Stimulated activated CD4-positive, alpha-beta T cell treated with anti-CD3 and anti-CD28 coated beads, Interleukin-12 subunit alpha, Interleukin-12 subunit beta, amount 100 ng/mL, for 24 hours (primary cell): Measurements from ENCODE around the gene CKAP2L.

Experiments
- DNase-seq, 2 experiments: peaks; one replicate each; pipeline ENCODE4 v3.0.0-alpha.2; 2020; ENCODE audit warnings: low read depth in 2 of 2

Gene CKAP2L

DNA sequence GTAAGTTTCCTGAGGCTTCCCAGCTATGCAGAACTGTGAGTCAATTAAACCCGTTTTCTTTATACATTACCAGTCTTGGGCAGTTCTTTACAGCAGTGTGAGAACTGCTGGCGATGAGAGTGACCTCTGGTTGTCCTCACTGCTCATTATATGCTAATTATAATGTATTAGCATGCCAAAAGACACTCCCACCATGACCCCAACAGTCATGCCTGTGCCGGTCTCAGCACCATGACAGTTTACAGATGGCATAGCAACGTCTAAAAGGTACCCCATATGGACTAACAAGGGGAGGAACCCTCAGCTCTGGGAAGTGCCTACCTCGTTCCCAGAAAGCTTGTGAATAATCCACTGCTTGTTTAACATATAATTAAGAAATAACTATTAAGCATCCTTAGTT lies 28.0 kb upstream of the CKAP2L start:
- no peak for DNase-seq

DNA sequence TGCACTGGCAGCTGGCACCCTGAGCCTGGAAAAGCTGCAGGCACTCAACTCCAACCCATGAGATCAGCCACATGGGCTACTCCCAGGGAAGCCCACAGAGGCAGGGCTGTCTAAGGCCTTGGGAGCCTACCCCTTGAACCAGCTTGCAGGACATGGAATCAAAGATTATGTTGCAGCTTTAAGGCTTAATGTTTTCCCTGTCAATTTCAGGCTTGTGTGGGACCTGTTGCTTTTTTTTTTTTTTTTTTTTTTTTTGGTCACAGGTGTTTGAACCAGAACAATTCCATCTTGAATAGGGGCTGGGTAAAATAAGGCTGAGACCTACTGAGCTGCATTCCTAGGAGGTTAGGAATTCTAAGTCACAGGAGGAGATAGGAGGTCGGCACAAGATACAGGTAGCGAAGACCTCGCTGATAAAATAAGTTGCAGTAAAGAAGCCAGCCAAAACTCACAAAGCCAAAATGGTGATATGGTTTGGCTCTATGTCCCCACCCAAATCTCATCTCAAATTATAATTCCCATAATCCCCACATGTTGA lies 27.4 kb upstream of the CKAP2L start:
- DNase-seq: no peak

DNA sequence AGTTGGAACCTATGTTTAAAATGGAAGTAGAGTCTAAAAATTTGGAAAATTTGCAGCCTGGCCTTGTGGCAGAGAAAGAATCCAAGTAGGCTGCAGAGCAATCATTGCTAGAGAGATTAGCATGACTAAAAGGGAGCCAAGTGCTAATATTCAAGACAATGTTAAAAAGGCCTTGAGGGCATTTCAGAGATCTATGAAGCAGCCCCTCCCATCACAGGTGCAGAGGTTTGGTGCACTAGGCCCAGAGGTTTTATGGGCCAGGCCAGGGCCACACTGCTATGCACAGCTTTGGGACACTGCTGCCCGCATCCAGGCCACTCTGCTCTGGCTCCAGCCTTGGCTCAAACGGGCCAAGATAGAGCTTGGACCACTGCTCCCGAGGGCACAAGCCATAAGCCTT lies 26.6 kb upstream of the CKAP2L start:
- no peak for DNase-seq

GRCh38 chr2:112790305-112790704 lies 25.9 kb upstream of the CKAP2L start:
- no peak for DNase-seq

GRCh38 chr2:112789186-112789585 lies 24.8 kb upstream of the CKAP2L start:
- no peak for DNase-seq

DNA sequence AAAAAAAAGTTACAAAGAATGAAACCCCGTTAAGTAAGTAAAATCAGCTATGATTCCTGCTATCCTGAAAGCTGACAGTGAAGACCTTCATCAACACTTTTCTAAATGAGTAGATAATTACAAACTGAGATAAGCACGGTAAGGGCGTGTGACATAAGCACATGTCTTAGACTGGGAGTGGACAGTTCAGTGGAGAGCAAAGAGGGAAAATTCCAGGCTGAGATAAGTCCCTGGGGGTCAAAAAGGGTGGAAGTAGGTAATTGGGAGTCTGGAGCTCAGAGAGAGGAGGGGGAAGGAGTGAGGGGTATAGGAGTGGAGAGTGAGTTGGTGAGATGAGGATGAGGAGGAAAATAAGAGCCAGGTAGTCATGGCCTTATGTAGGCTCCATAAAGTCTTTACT lies 24.2 kb upstream of the CKAP2L start:
- DNase-seq: no peak

- no peak for DNase-seq
Measured at GRCh38 chr2:112787729-112788393, 23.5 kb upstream of the CKAP2L start.

DNA sequence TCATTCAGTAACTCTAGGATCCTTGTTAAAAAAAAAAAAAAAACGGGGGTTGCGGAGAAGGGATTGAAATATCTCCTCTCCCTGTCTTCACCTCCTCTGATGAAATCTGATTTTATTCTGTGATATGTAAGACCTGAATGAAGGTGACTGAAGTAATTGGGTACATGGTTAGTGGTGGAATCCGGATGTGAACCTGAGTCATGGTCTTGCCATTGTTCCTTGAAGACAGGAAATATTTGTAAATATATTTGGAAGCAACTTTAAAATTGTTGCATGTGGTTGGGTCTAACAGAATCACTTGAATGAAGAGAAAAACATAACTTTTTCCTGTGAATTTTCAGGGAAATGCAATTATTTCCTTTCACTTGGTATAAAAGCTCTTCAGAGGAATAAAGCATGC lies 22.9 kb upstream of the CKAP2L start:
- DNase-seq: no peak

DNA sequence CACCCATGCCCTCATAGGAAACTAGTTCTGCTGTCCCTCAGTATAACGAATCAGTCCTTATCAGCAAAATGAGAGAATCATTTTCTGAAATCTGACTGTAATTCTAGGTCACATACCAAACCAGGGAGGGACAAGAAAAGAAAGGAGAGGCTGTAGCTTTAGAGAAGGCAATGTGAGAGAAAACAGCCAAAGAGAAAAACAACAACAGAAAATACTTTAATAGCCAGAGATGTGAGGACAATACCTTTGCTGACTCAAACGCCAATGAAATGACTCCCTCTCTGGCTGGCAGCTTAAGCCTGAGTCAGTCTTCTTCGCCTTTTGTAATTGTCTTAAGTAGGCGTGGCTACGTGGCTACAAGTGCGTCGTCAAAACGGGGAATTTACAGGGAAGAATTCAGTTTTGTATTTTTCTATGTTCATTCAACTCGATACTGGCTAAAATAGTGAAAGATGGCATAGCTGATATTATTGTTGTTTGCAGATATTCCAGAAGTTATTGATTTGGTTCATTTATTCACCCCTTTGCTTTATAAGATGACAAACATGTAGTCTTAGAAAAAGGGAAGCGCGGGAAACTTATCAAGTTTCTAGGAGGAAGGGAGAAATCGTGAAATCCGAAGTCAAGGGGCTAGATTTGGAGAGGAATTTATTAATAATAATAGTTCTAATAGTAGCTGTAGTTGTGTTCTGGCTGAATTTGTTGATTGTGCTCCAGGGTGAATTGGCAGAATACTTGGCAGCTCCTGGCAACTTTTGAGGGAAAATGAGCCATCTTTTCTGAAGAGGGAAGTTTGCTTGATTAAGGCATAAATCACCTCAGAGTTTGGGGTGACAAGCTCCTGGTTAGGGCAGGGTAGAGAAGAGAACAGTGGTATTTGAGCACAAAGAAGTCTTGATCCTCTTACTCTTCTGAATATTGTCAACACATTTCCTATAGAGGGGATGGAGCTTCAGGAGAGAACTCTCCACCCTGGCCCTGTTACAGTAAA lies 20.1 kb upstream of the CKAP2L start, which contains the start of gene IL1A:
IL1A (minus strand) TSS at position 295 of the 991 bp plus-strand sequence. CDS start 723 bp downstream, outside the sequence.
- no peak for DNase-seq

DNA sequence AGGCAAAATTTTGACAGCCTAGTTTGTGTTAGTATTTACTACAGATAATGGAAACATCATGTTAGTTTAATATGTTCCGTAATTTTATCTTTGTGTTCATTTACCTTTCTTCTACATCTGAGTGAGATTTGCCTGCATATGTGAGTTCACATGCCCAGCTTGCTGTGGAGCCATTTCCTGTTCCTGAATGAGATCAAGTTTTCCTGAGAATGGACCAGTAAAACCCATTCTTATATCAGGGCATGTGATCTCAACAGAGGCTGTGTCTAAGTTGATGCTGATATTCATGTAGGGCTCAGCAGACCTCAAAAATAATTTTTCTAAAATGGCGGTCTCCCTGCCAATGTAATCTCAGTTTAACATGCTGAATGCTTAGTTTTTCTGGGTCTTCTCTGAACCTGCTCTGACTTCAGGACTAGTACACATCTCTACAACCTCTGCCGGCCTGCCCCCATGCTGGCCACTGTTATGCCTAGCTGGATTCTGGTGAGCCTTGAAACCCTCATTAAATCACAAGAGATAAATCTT lies 18.8 kb upstream of the CKAP2L start:
- no peak for DNase-seq

- DNase-seq: no peak
Measured at GRCh38 chr2:112782234-112782799, 17.9 kb upstream of the CKAP2L start.

DNA sequence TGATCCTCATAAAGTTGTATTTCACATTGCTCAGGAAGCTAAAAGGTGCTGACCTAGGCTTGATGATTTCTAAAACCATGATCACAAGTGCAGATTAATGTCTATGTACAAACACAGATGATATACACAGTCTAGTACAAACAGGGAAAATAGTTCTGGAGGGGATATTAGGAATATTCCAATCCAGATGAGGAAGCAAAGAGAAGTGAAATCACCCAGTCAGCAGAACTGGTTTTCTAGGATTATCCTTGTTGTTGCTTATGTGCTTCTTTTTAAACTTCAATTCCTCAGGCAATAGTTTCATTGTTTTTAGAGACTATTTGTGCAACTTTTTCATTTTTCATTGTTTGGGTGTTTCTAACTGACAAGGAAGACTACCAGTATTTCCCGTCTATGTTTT lies 15.2 kb upstream of the CKAP2L start:
- DNase-seq: no peak

GRCh38 chr2:112777036-112777435 lies 12.6 kb upstream of the CKAP2L start:
- no peak for DNase-seq

GRCh38 chr2:112776113-112776512 lies 11.7 kb upstream of the CKAP2L start:
- no peak for DNase-seq

- DNase-seq: no peak
Measured at GRCh38 chr2:112774536-112775285, 10.3 kb upstream of the CKAP2L start.

DNA sequence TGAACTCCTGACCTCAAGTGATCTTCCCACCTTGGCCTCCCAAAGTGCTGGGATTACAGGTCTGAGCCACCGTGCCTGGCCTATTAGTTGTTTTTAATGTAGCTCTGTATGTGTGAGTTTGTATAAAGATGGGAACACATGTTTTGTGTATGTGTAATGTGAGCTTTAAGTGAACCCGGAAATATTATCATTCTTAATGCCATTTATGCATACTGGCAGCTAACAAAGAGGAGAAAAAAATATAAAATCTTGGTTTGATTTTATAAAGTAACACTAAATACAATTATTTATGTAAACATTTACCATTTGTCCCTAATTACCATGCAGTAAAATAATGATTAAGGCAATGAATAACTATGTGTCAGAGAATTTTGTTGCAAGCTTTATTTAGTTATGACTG lies 9.1 kb upstream of the CKAP2L start:
- no peak for DNase-seq

DNA sequence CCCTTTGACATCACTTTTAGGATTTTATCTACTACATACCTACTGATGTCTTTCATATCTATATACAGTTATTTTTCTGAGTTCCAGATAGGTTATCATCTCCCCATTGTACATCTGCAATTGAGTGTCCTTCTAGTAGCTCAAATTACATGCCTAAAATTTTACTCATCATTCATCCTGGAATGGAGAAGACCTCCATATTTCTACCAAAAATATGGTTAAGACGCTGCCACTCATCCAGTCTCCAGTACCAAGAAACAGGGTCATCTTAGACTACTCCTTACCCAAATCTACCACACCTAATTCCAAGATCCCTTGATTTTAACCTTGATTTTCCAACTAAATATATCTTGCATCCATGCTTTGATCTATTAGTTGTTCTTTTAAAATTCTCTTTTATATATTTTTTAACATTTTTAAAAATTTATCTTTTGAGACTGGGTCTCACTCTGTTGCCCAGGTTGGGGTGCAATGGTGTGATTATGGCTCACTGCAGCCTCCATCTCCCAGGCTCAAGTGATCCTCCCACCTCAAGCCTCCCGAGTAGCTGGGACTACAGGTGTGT lies 8.6 kb upstream of the CKAP2L start:
- no peak for DNase-seq

GRCh38 chr2:112772322-112772721 lies 7.9 kb upstream of the CKAP2L start:
- DNase-seq: no peak

DNA sequence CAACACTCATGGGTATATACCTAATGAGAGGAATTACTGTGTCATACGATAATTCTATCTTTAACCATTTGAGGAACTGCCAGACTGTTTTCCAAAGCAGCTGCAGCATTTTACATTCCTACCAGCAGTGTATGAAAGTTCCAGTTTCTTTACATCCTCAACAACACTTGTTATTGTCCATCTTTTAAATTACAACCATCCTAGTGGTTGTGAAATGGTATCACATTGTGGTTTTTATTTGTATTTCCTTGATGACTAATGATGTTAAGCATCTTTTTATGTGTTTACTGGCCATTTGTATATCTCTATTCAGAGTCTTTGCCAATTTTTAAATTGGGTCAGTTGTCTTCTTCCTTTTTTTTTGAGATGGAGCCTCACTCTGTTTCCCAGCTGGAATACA lies 4.0 kb upstream of the CKAP2L start:
- no peak for DNase-seq

GRCh38 chr2:112767693-112768330 lies 3.4 kb upstream of the CKAP2L start:
- no peak for DNase-seq

GRCh38 chr2:112765251-112765650 lies 842 bp upstream of the CKAP2L start:
- no peak for DNase-seq
